Right lobe of liver (tissue), 6 donors: ENCODE measurements around the gene METTL5. TPM values are rescaled to one million over a fixed set of nuclear protein-coding genes. Genes with fewer than 3 reads are reported as not detected.
A peak's percentile ranks its signal among the peaks of the same experiment; 100 is the strongest.

Experiments
- ATAC-seq, 4 donors: fragments of 200-7000 bp; cut with Tn5 transposase; one replicate each; pipeline ENCODE4 v1.9.1; 2020; ENCODE audit warnings: mild to moderate bottlenecking in 4 of 4, moderate library complexity in 4 of 4
- DNase-seq, 3 donors: peaks; one replicate each; pipeline ENCODE4 v3.0.0-alpha.2; 2020
- H3K27ac ChIP-seq, 3 donors: fragments of 200-600 bp; one replicate each; pipeline ENCODE4 v1.8.0; 2022
- H3K27me3 ChIP-seq, 2 donors: fragments of 200-600 bp; one replicate each; pipeline ENCODE4 v1.8.0; 2022
- H3K36me3 ChIP-seq, 4 donors: fragments of 200-600 bp; sonication (generic) in 1 of 4; one replicate each; pipeline versions ENCODE4 v1.5.1 to v1.8.0; 2017 to 2022; ENCODE audit warnings: control low read depth in 1 of 4
- H3K4me1 ChIP-seq, 4 donors: fragments of 200-600 bp; sonication (generic) in 1 of 4; one replicate each; pipeline versions ENCODE4 v1.5.1 to v1.8.0; 2017 to 2022; ENCODE audit warnings: control low read depth in 1 of 4
- H3K4me3 ChIP-seq, 3 donors: fragments of 200-600 bp; one replicate each; pipeline ENCODE4 v1.8.0; 2022
- H3K9me3 ChIP-seq, 4 donors: fragments of 200-600 bp; sonication (generic) in 1 of 4; one replicate each; pipeline versions ENCODE4 v1.5.1 to v1.8.0; 2017 to 2022; ENCODE audit warnings: control low read depth in 1 of 4
- POLR2A ChIP-seq: fragments of 450-650 bp; IDR thresholded peaks from one replicate; pipeline ENCODE4 v1.6.1; 2017; ENCODE audit warnings: antibody characterized with exemption, mild to moderate bottlenecking
- WGBS: methylation state at CpG from one replicate; pipeline ENCODE4 v1.1.6; 2018; ENCODE audit warnings: low coverage, low lambda C conversion rate; ENCODE audit not compliant: insufficient coverage; ENCODE audit errors: missing lambda C conversion rate; 5-methylcytosine and 5-hydroxymethylcytosine counted together
- intact Hi-C, 2 donors: fragments of 100-400 bp; cut with DNase I; formaldehyde crosslinking; loops; one replicate each; pipeline versions ENCODE4 v1.11.2 to v1.14.1; 2022
- total RNA-seq, 6 experiments: library from RNA; depleted of rRNA in 2 of 6; stranded (reverse); fragments of >200 nt in 2 of 6; fragmentation: NEBNext Ultra II Directional in 3 of 6; extraction: Animal tissue kit (Norgen Biotek cat#: 25700) in 3 of 6; gene quantifications; one replicate each; pipeline versions ENCODE4 v1.1.0 to v1.2.4, GENCODE V29; 2016 to 2023
- TF ChIP-seq, protein P1 (sequence below), 4 donors: fragments of 200-600 bp in 3 of 4; fragments of 450-650 bp in 1 of 4; IDR thresholded peaks; one replicate each; pipeline versions ENCODE4 v1.5.1 to v1.8.0; 2016 to 2022; ENCODE audit warnings: antibody characterized with exemption in 4 of 4, mild to moderate bottlenecking in 2 of 4
- donor health status: DM: no; HTN: yes; CAD: no.
- donor health status: DM: no; HTN: no; CAD: no.
- donor health status: DM: no; HTN: no; CAD: no.
- donor health status: DM: no; HTN: yes; CAD: no.
- donor health status: DM: no; HTN: yes; CAD: no.

The METTL5 gene
- total RNA-seq, 6 experiments from 2014 or later: 18.4 to 26.7 (median 20.7) TPM

- Histone ChIP-seq H3K4me1 (peaks cover 0 to 13% (median 6%) of the 10 kb centered on the region in 4 donors), H3K36me3 (no peaks in the 10 kb centered on the region), H3K27ac (no peak overlapping the region), H3K9me3 (no peaks in the 10 kb centered on the region), H3K27me3 (no peaks in the 10 kb centered on the region), H3K4me3 (no peak overlapping the region)
- ATAC-seq (peak in 1 of 4 donors; percentile 11), DNase-seq (no peak)
- no peak for TF ChIP-seq POLR2A
- TF ChIP-seq, protein P1, sequence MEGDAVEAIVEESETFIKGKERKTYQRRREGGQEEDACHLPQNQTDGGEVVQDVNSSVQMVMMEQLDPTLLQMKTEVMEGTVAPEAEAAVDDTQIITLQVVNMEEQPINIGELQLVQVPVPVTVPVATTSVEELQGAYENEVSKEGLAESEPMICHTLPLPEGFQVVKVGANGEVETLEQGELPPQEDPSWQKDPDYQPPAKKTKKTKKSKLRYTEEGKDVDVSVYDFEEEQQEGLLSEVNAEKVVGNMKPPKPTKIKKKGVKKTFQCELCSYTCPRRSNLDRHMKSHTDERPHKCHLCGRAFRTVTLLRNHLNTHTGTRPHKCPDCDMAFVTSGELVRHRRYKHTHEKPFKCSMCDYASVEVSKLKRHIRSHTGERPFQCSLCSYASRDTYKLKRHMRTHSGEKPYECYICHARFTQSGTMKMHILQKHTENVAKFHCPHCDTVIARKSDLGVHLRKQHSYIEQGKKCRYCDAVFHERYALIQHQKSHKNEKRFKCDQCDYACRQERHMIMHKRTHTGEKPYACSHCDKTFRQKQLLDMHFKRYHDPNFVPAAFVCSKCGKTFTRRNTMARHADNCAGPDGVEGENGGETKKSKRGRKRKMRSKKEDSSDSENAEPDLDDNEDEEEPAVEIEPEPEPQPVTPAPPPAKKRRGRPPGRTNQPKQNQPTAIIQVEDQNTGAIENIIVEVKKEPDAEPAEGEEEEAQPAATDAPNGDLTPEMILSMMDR (IDR thresholded peaks at IDR 0.05): no peak
- WGBS: 37% methylated on average over 6 of the region's 6 CpGs
- intact Hi-C loops: no loop called here
Observed at GRCh38 chr2:169765523-169765922, 59.2 kb downstream of the METTL5 start.

DNA sequence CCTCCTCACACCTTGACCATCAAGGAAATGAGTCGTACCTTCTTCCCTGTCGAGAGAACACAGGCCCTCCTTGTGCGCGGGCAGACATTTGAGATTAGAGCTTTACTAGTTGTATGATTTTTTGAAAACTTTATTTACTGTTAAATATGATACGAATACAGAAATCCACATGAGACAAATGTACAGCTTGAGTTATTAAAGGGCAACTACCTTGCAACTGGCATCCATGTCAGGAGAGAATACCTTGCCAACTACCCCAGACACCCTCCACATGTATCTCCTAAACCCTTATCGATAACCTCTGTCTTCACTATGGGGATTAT, 62.8 kb downstream of the METTL5 start:
- ATAC-seq (peak; percentile 8 to 67 (median 20)), DNase-seq (no peak)
- intact Hi-C loops: no loop called here
- no peak for TF ChIP-seq POLR2A
- TF ChIP-seq, protein P1 (IDR thresholded peaks at IDR 0.05): no peak
- Histone ChIP-seq H3K27ac (peak overlapping the region; percentile 43 to 78 (median 65)), H3K9me3 (no peaks in the 10 kb centered on the region), H3K4me1 (peaks cover 0 to 13% (median 4%) of the 10 kb centered on the region in 4 donors), H3K4me3 (peak overlapping the region in 1 of 3 donors; percentile 17), H3K27me3 (no peaks in the 10 kb centered on the region), H3K36me3 (no peaks in the 10 kb centered on the region)
- WGBS: 35% methylated on average over 6 of the region's 6 CpGs

Other genes starting within 250 kb of the METTL5 start
- 10 to 100 TPM; 15.1 to 27.7 (median 23.8) TPM for gene PPIG, start 240.6 kb downstream of the METTL5 start, total RNA-seq
- gene CFAP210, start 130.5 kb downstream of the METTL5 start, total RNA-seq: under 1 TPM in 1 of 6 experiments, not detected in 5; 0.86 TPM
- 1 to 10 TPM; 1.8 to 5.6 (median 2.8) TPM for gene PHOSPHO2, start 130.4 kb downstream of the METTL5 start, total RNA-seq
- gene KLHL23, start 91.1 kb downstream of the METTL5 start, total RNA-seq: 1 to 10 TPM; 4.7 to 6.6 (median 6.0) TPM
- 10 to 100 TPM; 16.5 to 41.3 (median 33.2) TPM for gene SSB, start 26.0 kb downstream of the METTL5 start, total RNA-seq
- 10 to 100 TPM; 25.3 to 37.3 (median 29.9) TPM for gene UBR3, start 2.5 kb upstream of the METTL5 start, total RNA-seq